HepG2 (cell line): ENCODE data around the gene UGT1A8.

Source experiments
- CEBPB ChIP-seq: IDR thresholded peaks from 2 replicates; pipeline ENCODE4 v1.6.1; 2011; ENCODE audit warnings: low read depth, low read length, improper control_type of control experiment, borderline replicate concordance
- CREB1 ChIP-seq, 2 experiments: fragments of 450-650 bp in 1 of 2; IDR thresholded peaks; 2 replicates each; pipeline ENCODE4 v1.6.1; 2016 to 2017; ENCODE audit warnings: control low read depth in 1 of 2, mild to moderate bottlenecking in 1 of 2, missing compliant biosample characterization in 1 of 2, missing genetic modification characterization in 1 of 2
- EEA1 ChIP-seq: sonication (generic); formaldehyde crosslinking; IDR thresholded peaks from 2 replicates; pipeline ENCODE4 v1.5.1; 2020; ENCODE audit warnings: mild to moderate bottlenecking, missing genetic modification reagents, borderline replicate concordance
- JUND ChIP-seq: sonication (generic); formaldehyde crosslinking; IDR thresholded peaks from 2 replicates; pipeline ENCODE4 v1.8.0; 2022; ENCODE audit warnings: mild to moderate bottlenecking, missing genetic modification reagents
- SOX6 ChIP-seq, 2 experiments: fragments of 450-650 bp in 1 of 2; sonication (generic) in 1 of 2; formaldehyde crosslinking in 1 of 2; IDR thresholded peaks; 2 replicates each; pipeline versions ENCODE4 v1.4.0 to v1.6.1; 2017 to 2020; ENCODE audit warnings: antibody characterized with exemption in 1 of 2, mild to moderate bottlenecking in 1 of 2, missing genetic modification reagents in 1 of 2
- ZNF782 ChIP-seq: sonication (generic); formaldehyde crosslinking; IDR thresholded peaks from 2 replicates; pipeline ENCODE4 v1.4.0; 2020; ENCODE audit warnings: missing genetic modification reagents, mild to moderate bottlenecking, borderline replicate concordance
- ZNF879 ChIP-seq: sonication (generic); formaldehyde crosslinking; IDR thresholded peaks from 2 replicates; pipeline ENCODE4 v1.8.1; 2023; ENCODE audit warnings: missing genetic modification reagents
- ZZZ3 ChIP-seq: sonication (generic); formaldehyde crosslinking; IDR thresholded peaks from 2 replicates; pipeline ENCODE4 v1.4.0; 2020; ENCODE audit warnings: missing genetic modification reagents, mild to moderate bottlenecking, borderline replicate concordance
- TF ChIP-seq, protein P1 (sequence below): sonication (generic); formaldehyde crosslinking; IDR thresholded peaks from 2 replicates; pipeline ENCODE4 v1.5.1; 2020; ENCODE audit warnings: missing genetic modification reagents, mild to moderate bottlenecking, borderline replicate concordance
- TF ChIP-seq, protein P2 (sequence below): fragments of 450-650 bp; IDR thresholded peaks from 2 replicates; pipeline ENCODE4 v1.6.1; 2017; ENCODE audit warnings: mild to moderate bottlenecking
- TF ChIP-seq, protein P3 (sequence below): sonication (generic); formaldehyde crosslinking; IDR thresholded peaks from 2 replicates; pipeline ENCODE4 v1.5.0; 2020; ENCODE audit warnings: mild to moderate bottlenecking, missing genetic modification reagents, moderate library complexity
- TF ChIP-seq, protein P4 (sequence below), 2 experiments: sonication (generic) in 1 of 2; formaldehyde crosslinking in 1 of 2; IDR thresholded peaks; 2 replicates each; pipeline versions ENCODE4 v1.6.1 to v1.9.0; 2014 to 2022; ENCODE audit warnings: antibody characterized with exemption in 1 of 2, borderline replicate concordance in 1 of 2, inconsistent platforms in 1 of 2, low read depth in 1 of 2, missing genetic modification reagents in 1 of 2
- TF ChIP-seq, protein P5 (sequence below): sonication (generic); formaldehyde crosslinking; IDR thresholded peaks from 2 replicates; pipeline ENCODE4 v1.9.0; 2022; ENCODE audit warnings: missing genetic modification reagents, mild to moderate bottlenecking, borderline replicate concordance

DNA sequence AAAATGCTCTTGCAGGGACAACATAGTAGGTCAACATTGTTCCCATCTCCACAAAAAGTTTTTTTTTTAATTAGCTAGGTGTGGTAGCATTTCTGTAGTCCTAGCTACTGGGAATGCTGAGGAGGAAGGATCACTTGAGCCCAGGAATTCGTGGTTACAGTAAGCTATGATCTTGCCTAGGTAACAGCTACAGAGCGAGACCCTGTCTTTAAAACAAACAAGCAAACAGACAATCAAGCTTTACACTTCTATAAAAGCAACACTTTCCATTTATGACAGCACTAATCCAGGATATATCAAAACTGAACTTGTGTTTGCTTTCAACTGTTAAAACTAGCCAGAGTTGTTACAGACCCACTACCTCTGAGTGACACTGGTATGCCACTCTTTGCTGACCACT, 123.4 kb downstream of the UGT1A8 start:
- no peak for TF ChIP-seq ZNF782
- TF ChIP-seq CREB1 (IDR thresholded peaks at IDR 0.05), result no peak
- no peak for TF ChIP-seq CREB1 (CRISPR knock-in tag; IDR thresholded peaks at IDR 0.05)
- TF ChIP-seq, protein P1, sequence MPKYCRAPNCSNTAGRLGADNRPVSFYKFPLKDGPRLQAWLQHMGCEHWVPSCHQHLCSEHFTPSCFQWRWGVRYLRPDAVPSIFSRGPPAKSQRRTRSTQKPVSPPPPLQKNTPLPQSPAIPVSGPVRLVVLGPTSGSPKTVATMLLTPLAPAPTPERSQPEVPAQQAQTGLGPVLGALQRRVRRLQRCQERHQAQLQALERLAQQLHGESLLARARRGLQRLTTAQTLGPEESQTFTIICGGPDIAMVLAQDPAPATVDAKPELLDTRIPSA (CRISPR knock-in tag), result no peak
- TF ChIP-seq, protein P2, sequence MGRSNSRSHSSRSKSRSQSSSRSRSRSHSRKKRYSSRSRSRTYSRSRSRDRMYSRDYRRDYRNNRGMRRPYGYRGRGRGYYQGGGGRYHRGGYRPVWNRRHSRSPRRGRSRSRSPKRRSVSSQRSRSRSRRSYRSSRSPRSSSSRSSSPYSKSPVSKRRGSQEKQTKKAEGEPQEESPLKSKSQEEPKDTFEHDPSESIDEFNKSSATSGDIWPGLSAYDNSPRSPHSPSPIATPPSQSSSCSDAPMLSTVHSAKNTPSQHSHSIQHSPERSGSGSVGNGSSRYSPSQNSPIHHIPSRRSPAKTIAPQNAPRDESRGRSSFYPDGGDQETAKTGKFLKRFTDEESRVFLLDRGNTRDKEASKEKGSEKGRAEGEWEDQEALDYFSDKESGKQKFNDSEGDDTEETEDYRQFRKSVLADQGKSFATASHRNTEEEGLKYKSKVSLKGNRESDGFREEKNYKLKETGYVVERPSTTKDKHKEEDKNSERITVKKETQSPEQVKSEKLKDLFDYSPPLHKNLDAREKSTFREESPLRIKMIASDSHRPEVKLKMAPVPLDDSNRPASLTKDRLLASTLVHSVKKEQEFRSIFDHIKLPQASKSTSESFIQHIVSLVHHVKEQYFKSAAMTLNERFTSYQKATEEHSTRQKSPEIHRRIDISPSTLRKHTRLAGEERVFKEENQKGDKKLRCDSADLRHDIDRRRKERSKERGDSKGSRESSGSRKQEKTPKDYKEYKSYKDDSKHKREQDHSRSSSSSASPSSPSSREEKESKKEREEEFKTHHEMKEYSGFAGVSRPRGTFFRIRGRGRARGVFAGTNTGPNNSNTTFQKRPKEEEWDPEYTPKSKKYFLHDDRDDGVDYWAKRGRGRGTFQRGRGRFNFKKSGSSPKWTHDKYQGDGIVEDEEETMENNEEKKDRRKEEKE, result no peak
- TF ChIP-seq CEBPB, result no peak
- no peak for TF ChIP-seq EEA1 (CRISPR knock-in tag)
- TF ChIP-seq SOX6 (IDR thresholded peaks at IDR 0.05), result no peak
- TF ChIP-seq SOX6 (CRISPR knock-in tag; IDR thresholded peaks at IDR 0.05), result no peak
- TF ChIP-seq, protein P3, sequence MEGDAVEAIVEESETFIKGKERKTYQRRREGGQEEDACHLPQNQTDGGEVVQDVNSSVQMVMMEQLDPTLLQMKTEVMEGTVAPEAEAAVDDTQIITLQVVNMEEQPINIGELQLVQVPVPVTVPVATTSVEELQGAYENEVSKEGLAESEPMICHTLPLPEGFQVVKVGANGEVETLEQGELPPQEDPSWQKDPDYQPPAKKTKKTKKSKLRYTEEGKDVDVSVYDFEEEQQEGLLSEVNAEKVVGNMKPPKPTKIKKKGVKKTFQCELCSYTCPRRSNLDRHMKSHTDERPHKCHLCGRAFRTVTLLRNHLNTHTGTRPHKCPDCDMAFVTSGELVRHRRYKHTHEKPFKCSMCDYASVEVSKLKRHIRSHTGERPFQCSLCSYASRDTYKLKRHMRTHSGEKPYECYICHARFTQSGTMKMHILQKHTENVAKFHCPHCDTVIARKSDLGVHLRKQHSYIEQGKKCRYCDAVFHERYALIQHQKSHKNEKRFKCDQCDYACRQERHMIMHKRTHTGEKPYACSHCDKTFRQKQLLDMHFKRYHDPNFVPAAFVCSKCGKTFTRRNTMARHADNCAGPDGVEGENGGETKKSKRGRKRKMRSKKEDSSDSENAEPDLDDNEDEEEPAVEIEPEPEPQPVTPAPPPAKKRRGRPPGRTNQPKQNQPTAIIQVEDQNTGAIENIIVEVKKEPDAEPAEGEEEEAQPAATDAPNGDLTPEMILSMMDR (CRISPR knock-in tag), result no peak
- TF ChIP-seq ZZZ3, result no peak
- no peak for TF ChIP-seq JUND (CRISPR knock-in tag)
- no peak for TF ChIP-seq ZNF879 (CRISPR knock-in tag)
- TF ChIP-seq, protein P4, sequence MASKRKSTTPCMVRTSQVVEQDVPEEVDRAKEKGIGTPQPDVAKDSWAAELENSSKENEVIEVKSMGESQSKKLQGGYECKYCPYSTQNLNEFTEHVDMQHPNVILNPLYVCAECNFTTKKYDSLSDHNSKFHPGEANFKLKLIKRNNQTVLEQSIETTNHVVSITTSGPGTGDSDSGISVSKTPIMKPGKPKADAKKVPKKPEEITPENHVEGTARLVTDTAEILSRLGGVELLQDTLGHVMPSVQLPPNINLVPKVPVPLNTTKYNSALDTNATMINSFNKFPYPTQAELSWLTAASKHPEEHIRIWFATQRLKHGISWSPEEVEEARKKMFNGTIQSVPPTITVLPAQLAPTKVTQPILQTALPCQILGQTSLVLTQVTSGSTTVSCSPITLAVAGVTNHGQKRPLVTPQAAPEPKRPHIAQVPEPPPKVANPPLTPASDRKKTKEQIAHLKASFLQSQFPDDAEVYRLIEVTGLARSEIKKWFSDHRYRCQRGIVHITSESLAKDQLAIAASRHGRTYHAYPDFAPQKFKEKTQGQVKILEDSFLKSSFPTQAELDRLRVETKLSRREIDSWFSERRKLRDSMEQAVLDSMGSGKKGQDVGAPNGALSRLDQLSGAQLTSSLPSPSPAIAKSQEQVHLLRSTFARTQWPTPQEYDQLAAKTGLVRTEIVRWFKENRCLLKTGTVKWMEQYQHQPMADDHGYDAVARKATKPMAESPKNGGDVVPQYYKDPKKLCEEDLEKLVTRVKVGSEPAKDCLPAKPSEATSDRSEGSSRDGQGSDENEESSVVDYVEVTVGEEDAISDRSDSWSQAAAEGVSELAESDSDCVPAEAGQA (IDR thresholded peaks at IDR 0.05; ENCODE audit: low read depth), result no peak
- TF ChIP-seq, protein P4 (CRISPR knock-in tag; IDR thresholded peaks at IDR 0.05; ENCODE audit: borderline replicate concordance), result no peak
- TF ChIP-seq, protein P5, sequence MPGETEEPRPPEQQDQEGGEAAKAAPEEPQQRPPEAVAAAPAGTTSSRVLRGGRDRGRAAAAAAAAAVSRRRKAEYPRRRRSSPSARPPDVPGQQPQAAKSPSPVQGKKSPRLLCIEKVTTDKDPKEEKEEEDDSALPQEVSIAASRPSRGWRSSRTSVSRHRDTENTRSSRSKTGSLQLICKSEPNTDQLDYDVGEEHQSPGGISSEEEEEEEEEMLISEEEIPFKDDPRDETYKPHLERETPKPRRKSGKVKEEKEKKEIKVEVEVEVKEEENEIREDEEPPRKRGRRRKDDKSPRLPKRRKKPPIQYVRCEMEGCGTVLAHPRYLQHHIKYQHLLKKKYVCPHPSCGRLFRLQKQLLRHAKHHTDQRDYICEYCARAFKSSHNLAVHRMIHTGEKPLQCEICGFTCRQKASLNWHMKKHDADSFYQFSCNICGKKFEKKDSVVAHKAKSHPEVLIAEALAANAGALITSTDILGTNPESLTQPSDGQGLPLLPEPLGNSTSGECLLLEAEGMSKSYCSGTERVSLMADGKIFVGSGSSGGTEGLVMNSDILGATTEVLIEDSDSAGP (CRISPR knock-in tag), result no peak
